Astrocyte of the cerebellum (primary cell): Measurements from ENCODE around the gene SLC5A6.

Source experiments
- DNase-seq: peaks from one replicate; pipeline ENCODE4 v3.0.0-alpha.2; 2011; ENCODE audit warnings: low read depth
- H3K4me3 ChIP-seq: 2 replicates; pipeline ENCODE4 v1.5.1; 2011; ENCODE audit warnings: mild to moderate bottlenecking, low read depth, low read length, moderate library complexity
- CTCF ChIP-seq: IDR thresholded peaks from 2 replicates; pipeline ENCODE4 v1.5.1; 2012; ENCODE audit warnings: low read length, low read depth, moderate library complexity, mild to moderate bottlenecking; ENCODE audit errors: missing control alignments
- in situ Hi-C: cut with HindIII; loops from 2 replicates; pipeline ENCODE4 v1.10.0; 2017; ENCODE audit warnings: low sequenced_read_pairs

The SLC5A6 gene

GRCh38 chr2:27155069-27155520 lies 57.0 kb downstream of the SLC5A6 start:
- no peak for DNase-seq
- in situ Hi-C loops = no loop called here
- TF ChIP-seq CTCF = no peak
- no peak overlapping the region for H3K4me3 ChIP-seq

- TF ChIP-seq CTCF = no peak
- H3K4me3 ChIP-seq = no peak overlapping the region
- in situ Hi-C loops = no loop called here
- DNase-seq = no peak
Measured at GRCh38 chr2:27154488-27154887, 57.6 kb downstream of the SLC5A6 start.

GRCh38 chr2:27152796-27153464 lies 59.1 kb downstream of the SLC5A6 start:
- H3K4me3 ChIP-seq = no peak overlapping the region
- in situ Hi-C loops = no loop called here
- no peak for TF ChIP-seq CTCF
- DNase-seq = no peak

GRCh38 chr2:27152102-27152795 lies 59.8 kb downstream of the SLC5A6 start:
- H3K4me3 ChIP-seq = no peak overlapping the region
- TF ChIP-seq CTCF = no peak
- no peak for DNase-seq
- in situ Hi-C loops = no loop called here

- DNase-seq = no peak
- H3K4me3 ChIP-seq = no peak overlapping the region
- in situ Hi-C loops = no loop called here
- TF ChIP-seq CTCF = no peak
Measured at GRCh38 chr2:27150639-27151230, 61.3 kb downstream of the SLC5A6 start.
